Endometrial microvascular endothelial cells (primary cell): ENCODE measurements around the gene ZNHIT2. TPM values are rescaled to one million over a fixed set of nuclear protein-coding genes. Genes with fewer than 3 reads are reported as not detected.

Experiments
- in situ Hi-C: cut with HindIII; loops from 2 replicates; pipeline ENCODE4 v1.10.0; 2017; ENCODE audit warnings: low sequenced_read_pairs, low pct_unique_long_range_greater_than_20kb; ENCODE audit errors: inconsistent ontology term
- total RNA-seq: library from RNA; depleted of rRNA; stranded (reverse); fragments of >200 nt; gene quantifications from one replicate; pipeline ENCODE4 v1.2.3, GENCODE V29; 2015; ENCODE audit errors: inconsistent ontology term

ZNHIT2 gene
- total RNA-seq, 1 donor from 2014 or later = 16.1 TPM

- in situ Hi-C loops = no loop called here
Measured at GRCh38 chr11:65135633-65136145, 18.2 kb upstream of the ZNHIT2 start.

- in situ Hi-C loops = no loop called here
Measured at GRCh38 chr11:65134952-65135632, 17.6 kb upstream of the ZNHIT2 start.

- in situ Hi-C loops = no loop called here
Measured at GRCh38 chr11:65134240-65134951, 16.9 kb upstream of the ZNHIT2 start, which contains the start of gene SYVN1. SYVN1 (minus strand) TSS chr11:65134519; CDS start chr11:65133601, 918 bp downstream.

- in situ Hi-C loops = no loop called here
Measured at GRCh38 chr11:65133724-65134123, 16.2 kb upstream of the ZNHIT2 start.

GRCh38 chr11:65132988-65133700 is 15.6 kb upstream of the ZNHIT2 start:
- in situ Hi-C loops = no loop called here

- in situ Hi-C loops = no loop called here
Measured at GRCh38 chr11:65132238-65132987, 14.9 kb upstream of the ZNHIT2 start.

- in situ Hi-C loops = no loop called here
Measured at GRCh38 chr11:65131895-65132237, 14.4 kb upstream of the ZNHIT2 start.

GRCh38 chr11:65131417-65131776 is 13.9 kb upstream of the ZNHIT2 start:
- in situ Hi-C loops = no loop called here

GRCh38 chr11:65130631-65131416 is 13.3 kb upstream of the ZNHIT2 start:
- in situ Hi-C loops = no loop called here

- in situ Hi-C loops = no loop called here
Measured at GRCh38 chr11:65129649-65130441, 12.3 kb upstream of the ZNHIT2 start.

GRCh38 chr11:65128182-65129145 is 11.0 kb upstream of the ZNHIT2 start:
- in situ Hi-C loops = no loop called here

GRCh38 chr11:65127473-65128181 is 10.1 kb upstream of the ZNHIT2 start:
- in situ Hi-C loops = no loop called here

- in situ Hi-C loops = no loop called here
Measured at GRCh38 chr11:65126624-65127274, 9.2 kb upstream of the ZNHIT2 start.

- in situ Hi-C loops = no loop called here
Measured at GRCh38 chr11:65125197-65126056, 7.9 kb upstream of the ZNHIT2 start.
